ENCODE measurements around the gene CD247.

Gene CD247

DNA sequence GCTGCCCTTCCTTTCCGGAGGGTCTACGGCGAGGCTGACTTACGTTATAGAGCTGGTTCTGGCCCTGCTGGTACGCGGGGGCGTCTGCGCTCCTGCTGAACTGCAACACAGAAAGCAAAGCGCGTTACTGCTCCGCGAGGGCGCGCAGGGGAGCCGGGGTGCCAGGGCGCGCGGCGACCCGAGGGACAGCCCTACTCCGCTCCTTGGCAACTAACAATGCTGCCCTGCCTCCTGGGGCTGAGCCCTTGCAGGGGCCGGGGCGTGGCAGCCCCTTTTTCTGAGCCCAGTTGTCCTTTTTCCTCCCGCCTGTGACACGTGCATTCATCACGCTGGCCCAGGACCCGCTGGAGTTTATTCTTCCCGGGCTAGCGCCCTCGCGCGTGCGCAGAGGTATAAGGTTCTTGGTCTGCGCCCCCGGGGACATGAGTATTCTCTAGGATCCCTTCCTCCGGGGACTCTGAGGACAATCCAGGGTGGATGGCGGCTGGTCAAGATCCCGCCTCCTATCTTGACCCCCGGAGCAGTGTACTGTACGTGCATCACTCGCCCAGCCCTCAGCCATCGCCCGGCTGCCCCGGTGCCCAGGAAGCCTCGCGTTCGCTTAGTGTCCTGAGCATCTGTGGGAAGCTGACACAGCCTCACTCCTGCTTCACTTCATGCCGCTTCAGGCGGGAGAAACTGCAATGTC is 78.9 kb downstream of the CD247 start:
- H3K4me1 Mint-ChIP-seq (ENCODE audit: low read depth), result peaks cover 78% of the 10 kb centered on the region
- peak overlapping the region; percentile 91 for H3K27ac Mint-ChIP-seq
- H3K27me3 Mint-ChIP-seq, result no peaks in the 10 kb centered on the region
- H3K36me3 Mint-ChIP-seq, result peaks cover 15% of the 10 kb centered on the region
- peak overlapping the region; percentile 73 for H3K4me3 Mint-ChIP-seq
- no peaks in the 10 kb centered on the region for H3K9me3 Mint-ChIP-seq (ENCODE audit: low read depth)

GRCh38 chr1:167438171-167439138 is 79.9 kb downstream of the CD247 start:
- peak overlapping the region; percentile 91 for H3K27ac Mint-ChIP-seq
- peaks cover 11% of the 10 kb centered on the region for H3K36me3 Mint-ChIP-seq
- no peaks in the 10 kb centered on the region for H3K27me3 Mint-ChIP-seq
- H3K9me3 Mint-ChIP-seq (ENCODE audit: low read depth), result no peaks in the 10 kb centered on the region
- peaks cover 78% of the 10 kb centered on the region for H3K4me1 Mint-ChIP-seq (ENCODE audit: low read depth)
- peak overlapping the region; percentile 73 for H3K4me3 Mint-ChIP-seq

DNA sequence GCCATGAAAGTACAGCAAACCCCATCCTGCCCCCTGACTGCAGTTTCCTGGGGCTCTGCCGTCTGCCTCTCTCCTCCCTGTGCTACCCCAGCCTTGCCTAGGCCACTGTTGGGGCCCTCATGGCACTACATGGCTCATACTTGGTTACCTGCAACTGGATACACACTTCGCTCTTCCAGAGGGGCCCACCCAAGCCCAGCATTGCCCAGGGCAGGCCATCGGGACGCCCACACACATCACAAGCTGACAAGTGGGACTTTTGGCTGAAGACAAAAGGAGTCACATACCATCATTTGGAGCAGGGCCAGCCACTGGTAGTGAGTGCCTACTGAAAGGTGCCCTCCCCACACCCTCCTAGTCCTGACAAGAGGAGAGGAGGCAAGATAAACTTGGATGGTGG is 82.8 kb downstream of the CD247 start:
- Mint-ChIP-seq H3K36me3 (peaks cover 9% of the 10 kb centered on the region), H3K27ac (peak overlapping the region; percentile 70), H3K27me3 (no peaks in the 10 kb centered on the region), H3K9me3 (ENCODE audit: low read depth) (no peaks in the 10 kb centered on the region), H3K4me3 (no peak overlapping the region), H3K4me1 (ENCODE audit: low read depth) (peaks cover 57% of the 10 kb centered on the region)

GRCh38 chr1:167434306-167434705 is 84.0 kb downstream of the CD247 start:
- Mint-ChIP-seq H3K36me3 (peaks cover 9% of the 10 kb centered on the region), H3K27ac (peak overlapping the region; percentile 75), H3K4me1 (ENCODE audit: low read depth) (peaks cover 52% of the 10 kb centered on the region), H3K27me3 (no peaks in the 10 kb centered on the region), H3K9me3 (ENCODE audit: low read depth) (no peaks in the 10 kb centered on the region), H3K4me3 (no peak overlapping the region)

DNA sequence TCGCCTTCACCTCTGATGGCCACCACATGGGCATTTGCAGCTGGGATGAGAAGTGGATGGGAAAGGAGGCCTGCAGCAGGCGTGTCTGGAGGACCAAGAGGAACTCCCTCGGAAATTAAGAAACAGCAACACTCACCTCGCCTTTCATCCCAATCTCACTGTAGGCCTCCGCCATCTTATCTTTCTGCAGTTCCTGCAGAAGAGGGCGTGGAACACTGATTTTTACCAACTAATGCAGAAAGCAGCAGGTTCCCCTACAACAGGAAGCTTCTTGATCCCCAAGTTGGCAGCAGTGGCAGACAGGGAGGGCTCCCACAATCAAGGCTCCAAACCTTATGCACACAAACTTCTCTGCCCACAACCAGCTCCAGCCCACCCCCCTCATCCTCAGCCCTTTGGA is 84.4 kb downstream of the CD247 start:
- Mint-ChIP-seq H3K27me3 (no peaks in the 10 kb centered on the region), H3K4me3 (no peak overlapping the region), H3K4me1 (ENCODE audit: low read depth) (peaks cover 48% of the 10 kb centered on the region), H3K27ac (peak overlapping the region; percentile 75), H3K9me3 (ENCODE audit: low read depth) (no peaks in the 10 kb centered on the region), H3K36me3 (peaks cover 9% of the 10 kb centered on the region)

DNA sequence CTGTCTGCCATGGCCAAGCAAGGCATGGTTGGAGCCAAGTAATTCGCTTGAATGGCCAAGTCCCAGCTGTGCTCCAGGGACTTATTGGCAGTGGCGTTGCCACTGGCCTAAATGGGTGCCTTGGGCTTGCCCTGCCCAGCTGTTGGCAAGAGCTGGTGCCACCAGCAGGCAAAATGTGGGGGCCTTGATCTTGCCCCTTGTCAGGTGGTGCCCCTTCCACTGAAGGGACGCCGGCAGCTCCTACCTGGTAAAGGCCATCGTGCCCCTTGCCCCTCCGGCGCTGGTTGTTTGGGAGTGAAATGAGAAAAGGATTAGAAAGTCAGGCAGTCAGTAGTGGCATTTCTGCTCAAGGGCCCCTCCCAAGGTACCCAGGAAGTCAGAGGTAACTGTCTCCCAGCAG is 85.5 kb downstream of the CD247 start:
- Mint-ChIP-seq H3K36me3 (peaks cover 5% of the 10 kb centered on the region), H3K9me3 (ENCODE audit: low read depth) (no peaks in the 10 kb centered on the region), H3K27ac (no peak overlapping the region), H3K4me3 (no peak overlapping the region), H3K4me1 (ENCODE audit: low read depth) (peaks cover 44% of the 10 kb centered on the region), H3K27me3 (no peaks in the 10 kb centered on the region)

DNA sequence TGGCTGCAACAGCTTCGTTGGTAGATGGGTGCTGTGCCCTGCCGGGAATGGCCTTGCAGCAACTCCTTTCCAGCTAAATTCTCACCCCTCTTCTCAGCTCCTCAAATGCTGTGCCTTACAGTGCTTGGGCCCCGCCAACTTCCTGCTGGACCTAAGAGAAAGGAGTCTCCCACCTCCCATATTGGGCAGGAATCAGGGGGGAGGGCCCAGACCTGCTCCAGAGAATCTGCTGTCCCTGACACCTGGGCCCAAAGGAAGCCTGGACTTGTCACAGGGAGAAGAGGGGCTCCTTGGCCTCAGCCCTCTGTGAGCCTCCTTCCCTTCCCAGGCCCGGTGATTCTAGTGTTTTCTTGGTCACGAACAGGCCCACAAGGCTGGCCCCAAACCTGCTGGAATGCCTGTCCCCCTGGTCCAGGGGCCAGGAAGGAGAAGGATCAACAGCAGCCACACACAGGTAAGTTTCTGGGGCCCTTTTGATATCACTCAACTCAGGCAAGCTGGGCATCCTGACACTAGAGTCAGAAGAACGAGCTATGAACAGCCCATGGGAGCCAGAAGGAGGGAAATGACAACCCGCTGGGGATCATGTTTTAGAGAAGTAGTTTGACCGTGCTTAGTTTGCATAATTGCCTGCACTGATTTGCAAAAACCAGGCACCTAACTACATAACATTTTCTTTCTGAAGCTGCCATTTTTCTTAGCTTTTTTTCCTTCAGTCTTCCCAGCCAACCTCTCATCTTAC is 86.2 kb downstream of the CD247 start:
- Mint-ChIP-seq H3K4me1 (ENCODE audit: low read depth) (peaks cover 41% of the 10 kb centered on the region), H3K36me3 (peaks cover 5% of the 10 kb centered on the region), H3K27ac (peak overlapping the region; percentile 16)

GRCh38 chr1:167431261-167431908 is 86.9 kb downstream of the CD247 start:
- peaks cover 35% of the 10 kb centered on the region for H3K4me1 Mint-ChIP-seq (ENCODE audit: low read depth)
- H3K27me3 Mint-ChIP-seq, result no peaks in the 10 kb centered on the region
- peaks cover under 1% of the 10 kb centered on the region for H3K36me3 Mint-ChIP-seq
- no peak overlapping the region for H3K4me3 Mint-ChIP-seq
- H3K27ac Mint-ChIP-seq, result peak overlapping the region; percentile 64
- H3K9me3 Mint-ChIP-seq (ENCODE audit: low read depth), result no peaks in the 10 kb centered on the region

More for the DNA sequence above, 86.2 kb downstream of the CD247 start:
- Mint-ChIP-seq H3K9me3 (ENCODE audit: low read depth) (no peaks in the 10 kb centered on the region), H3K4me3 (no peak overlapping the region), H3K27me3 (no peaks in the 10 kb centered on the region)

GRCh38 chr1:167430849-167431242 is 87.5 kb downstream of the CD247 start:
- no peaks in the 10 kb centered on the region for H3K27me3 Mint-ChIP-seq
- no peak overlapping the region for H3K4me3 Mint-ChIP-seq
- H3K9me3 Mint-ChIP-seq (ENCODE audit: low read depth), result no peaks in the 10 kb centered on the region
- H3K36me3 Mint-ChIP-seq, result no peaks in the 10 kb centered on the region
- peaks cover 30% of the 10 kb centered on the region for H3K4me1 Mint-ChIP-seq (ENCODE audit: low read depth)
- peak overlapping the region; percentile 81 for H3K27ac Mint-ChIP-seq

- Mint-ChIP-seq H3K27me3 (no peaks in the 10 kb centered on the region), H3K4me3 (no peak overlapping the region), H3K27ac (peak overlapping the region; percentile 81), H3K4me1 (ENCODE audit: low read depth) (peaks cover 25% of the 10 kb centered on the region), H3K36me3 (no peaks in the 10 kb centered on the region), H3K9me3 (ENCODE audit: low read depth) (no peaks in the 10 kb centered on the region)
Measured at GRCh38 chr1:167430134-167430848, 88.0 kb downstream of the CD247 start.

GRCh38 chr1:167429612-167430011 is 88.7 kb downstream of the CD247 start:
- H3K36me3 Mint-ChIP-seq, result no peaks in the 10 kb centered on the region

GRCh38 chr1:167428395-167428794 is 89.9 kb downstream of the CD247 start:
- no peaks in the 10 kb centered on the region for H3K9me3 Mint-ChIP-seq (ENCODE audit: low read depth)
- H3K36me3 Mint-ChIP-seq, result no peaks in the 10 kb centered on the region
- H3K4me1 Mint-ChIP-seq (ENCODE audit: low read depth), result peaks cover 18% of the 10 kb centered on the region
- H3K27ac Mint-ChIP-seq, result peak overlapping the region; percentile 75
- no peak overlapping the region for H3K4me3 Mint-ChIP-seq
- no peaks in the 10 kb centered on the region for H3K27me3 Mint-ChIP-seq

More at GRCh38 chr1:167429612-167430011, 88.7 kb downstream of the CD247 start:
- Mint-ChIP-seq H3K4me1 (ENCODE audit: low read depth) (peaks cover 24% of the 10 kb centered on the region), H3K9me3 (ENCODE audit: low read depth) (no peaks in the 10 kb centered on the region), H3K4me3 (no peak overlapping the region), H3K27me3 (no peaks in the 10 kb centered on the region), H3K27ac (peak overlapping the region; percentile 81)

- Mint-ChIP-seq H3K27ac (peak overlapping the region; percentile 75), H3K27me3 (no peaks in the 10 kb centered on the region), H3K4me3 (no peak overlapping the region), H3K4me1 (ENCODE audit: low read depth) (peaks cover 16% of the 10 kb centered on the region), H3K36me3 (no peaks in the 10 kb centered on the region), H3K9me3 (ENCODE audit: low read depth) (no peaks in the 10 kb centered on the region)
Measured at GRCh38 chr1:167427848-167428247, 90.5 kb downstream of the CD247 start.

DNA sequence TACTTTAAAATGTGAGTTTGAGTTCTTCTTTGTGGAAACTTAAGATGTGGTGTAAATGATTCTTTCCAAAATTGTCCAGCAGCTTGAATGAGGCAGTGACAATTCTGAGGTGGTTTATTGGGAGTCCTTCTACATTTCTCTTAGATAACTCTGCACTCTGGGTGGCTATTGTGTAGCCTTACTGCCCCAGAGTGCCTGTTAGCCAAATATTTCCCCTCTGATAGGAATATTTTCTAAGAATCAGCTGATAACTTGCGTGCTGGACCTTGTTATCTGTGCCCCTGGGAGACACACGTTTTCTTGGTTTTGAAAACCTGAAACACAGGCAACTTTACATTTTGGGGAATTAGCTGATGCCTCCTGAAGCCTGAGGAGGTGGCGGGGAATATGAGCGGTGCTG is 91.6 kb downstream of the CD247 start:
- no peak overlapping the region for H3K4me3 Mint-ChIP-seq
- peak overlapping the region; percentile 61 for H3K27ac Mint-ChIP-seq
- peaks cover 16% of the 10 kb centered on the region for H3K4me1 Mint-ChIP-seq (ENCODE audit: low read depth)
- no peaks in the 10 kb centered on the region for H3K36me3 Mint-ChIP-seq
- no peaks in the 10 kb centered on the region for H3K9me3 Mint-ChIP-seq (ENCODE audit: low read depth)
- H3K27me3 Mint-ChIP-seq, result no peaks in the 10 kb centered on the region

Measured in activated naive CD8-positive, alpha-beta T cell (primary cell).